ENCODE results near the gene ANKRD10. TPM values are rescaled to one million over a fixed set of nuclear protein-coding genes. Genes with fewer than 3 reads are reported as not detected.

ANKRD10 gene
- total RNA-seq, 1 donor = 60.5 TPM

GRCh38 chr13:110885516-110885915 lies 29.4 kb downstream of the ANKRD10 start:
- DNase-seq (ENCODE audit: low read depth) = no peak
- TF ChIP-seq, protein P1, sequence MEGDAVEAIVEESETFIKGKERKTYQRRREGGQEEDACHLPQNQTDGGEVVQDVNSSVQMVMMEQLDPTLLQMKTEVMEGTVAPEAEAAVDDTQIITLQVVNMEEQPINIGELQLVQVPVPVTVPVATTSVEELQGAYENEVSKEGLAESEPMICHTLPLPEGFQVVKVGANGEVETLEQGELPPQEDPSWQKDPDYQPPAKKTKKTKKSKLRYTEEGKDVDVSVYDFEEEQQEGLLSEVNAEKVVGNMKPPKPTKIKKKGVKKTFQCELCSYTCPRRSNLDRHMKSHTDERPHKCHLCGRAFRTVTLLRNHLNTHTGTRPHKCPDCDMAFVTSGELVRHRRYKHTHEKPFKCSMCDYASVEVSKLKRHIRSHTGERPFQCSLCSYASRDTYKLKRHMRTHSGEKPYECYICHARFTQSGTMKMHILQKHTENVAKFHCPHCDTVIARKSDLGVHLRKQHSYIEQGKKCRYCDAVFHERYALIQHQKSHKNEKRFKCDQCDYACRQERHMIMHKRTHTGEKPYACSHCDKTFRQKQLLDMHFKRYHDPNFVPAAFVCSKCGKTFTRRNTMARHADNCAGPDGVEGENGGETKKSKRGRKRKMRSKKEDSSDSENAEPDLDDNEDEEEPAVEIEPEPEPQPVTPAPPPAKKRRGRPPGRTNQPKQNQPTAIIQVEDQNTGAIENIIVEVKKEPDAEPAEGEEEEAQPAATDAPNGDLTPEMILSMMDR (IDR thresholded peaks at IDR 0.05; ENCODE audit: insufficient read depth, low read depth, low read length) = no peak
- no peak overlapping the region for H3K4me3 ChIP-seq (ENCODE audit: low read depth, low read length)

DNA sequence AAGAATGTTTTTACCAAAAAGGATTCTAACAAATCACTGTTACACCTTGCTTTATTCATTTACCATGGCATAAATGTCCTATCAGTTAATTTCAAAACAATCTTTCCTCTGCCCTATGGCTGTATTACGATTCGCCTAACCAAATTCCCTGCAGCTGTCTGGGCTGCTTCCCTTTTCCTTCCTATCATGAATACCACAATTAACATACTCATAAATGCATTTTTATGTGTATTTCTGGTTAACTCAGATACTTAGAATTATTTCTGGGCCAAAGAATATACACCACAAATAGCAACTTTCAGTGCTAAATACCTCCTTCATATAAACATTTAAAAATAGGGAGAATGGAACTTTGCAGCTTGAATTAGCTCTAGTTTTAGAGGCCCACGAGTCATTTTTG lies 30.4 kb downstream of the ANKRD10 start:
- TF ChIP-seq, protein P1 (IDR thresholded peaks at IDR 0.05; ENCODE audit: insufficient read depth, low read depth, low read length) = no peak
- DNase-seq (ENCODE audit: low read depth) = peak; percentile 62
- no peak overlapping the region for H3K4me3 ChIP-seq (ENCODE audit: low read depth, low read length)

- H3K4me3 ChIP-seq (ENCODE audit: low read depth, low read length) = no peak overlapping the region
- DNase-seq (ENCODE audit: low read depth) = no peak
- TF ChIP-seq, protein P1 (IDR thresholded peaks at IDR 0.05; ENCODE audit: insufficient read depth, low read depth, low read length) = no peak
Measured at GRCh38 chr13:110883542-110883941, 31.3 kb downstream of the ANKRD10 start.

- TF ChIP-seq, protein P1 (IDR thresholded peaks at IDR 0.05; ENCODE audit: insufficient read depth, low read depth, low read length) = no peak
- DNase-seq (ENCODE audit: low read depth) = peak; percentile 75
- H3K4me3 ChIP-seq (ENCODE audit: low read depth, low read length) = no peak overlapping the region
Measured at GRCh38 chr13:110882972-110883371, 31.9 kb downstream of the ANKRD10 start.

DNA sequence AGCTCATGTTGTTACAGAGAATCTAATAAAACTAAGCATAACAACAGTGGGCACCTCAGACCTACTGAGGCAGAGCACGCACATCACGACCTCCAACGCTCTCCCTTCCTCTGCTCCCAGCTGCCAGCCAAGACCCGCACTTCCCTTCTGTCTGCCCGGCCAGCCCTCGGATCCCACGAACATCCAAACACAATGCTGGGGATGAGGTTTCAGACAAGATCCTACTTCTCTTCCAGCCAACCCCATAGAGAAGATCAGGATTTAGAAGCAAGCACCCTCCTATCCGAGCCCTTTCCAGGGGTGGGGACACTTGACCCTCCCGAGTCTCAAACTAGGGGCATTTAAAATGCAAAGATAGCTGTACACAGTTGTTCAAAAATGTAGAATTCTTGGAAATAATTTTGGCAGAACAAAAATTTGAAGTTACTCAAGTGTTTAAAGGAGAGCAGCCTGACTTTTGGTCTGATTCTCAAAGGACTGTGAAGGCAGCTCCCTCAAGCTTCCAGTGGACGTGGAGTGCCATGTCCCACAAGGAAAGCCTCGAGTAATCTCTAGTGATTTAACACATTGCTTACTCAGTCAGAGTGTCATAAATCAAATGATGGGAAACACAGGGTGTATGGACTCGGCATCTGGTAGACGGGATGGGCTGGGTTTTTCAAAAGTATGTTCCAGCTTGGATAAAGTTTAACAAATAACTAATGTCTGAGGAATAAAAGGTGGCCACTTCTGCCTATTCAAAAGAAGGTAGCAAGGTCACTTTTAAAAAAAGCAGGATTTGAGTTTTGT lies 32.8 kb downstream of the ANKRD10 start:
- DNase-seq (ENCODE audit: low read depth) = peak; percentile 91
- no peak overlapping the region for H3K4me3 ChIP-seq (ENCODE audit: low read depth, low read length)
- TF ChIP-seq, protein P1 (IDR thresholded peaks at IDR 0.05; ENCODE audit: insufficient read depth, low read depth, low read length) = no peak

DNA sequence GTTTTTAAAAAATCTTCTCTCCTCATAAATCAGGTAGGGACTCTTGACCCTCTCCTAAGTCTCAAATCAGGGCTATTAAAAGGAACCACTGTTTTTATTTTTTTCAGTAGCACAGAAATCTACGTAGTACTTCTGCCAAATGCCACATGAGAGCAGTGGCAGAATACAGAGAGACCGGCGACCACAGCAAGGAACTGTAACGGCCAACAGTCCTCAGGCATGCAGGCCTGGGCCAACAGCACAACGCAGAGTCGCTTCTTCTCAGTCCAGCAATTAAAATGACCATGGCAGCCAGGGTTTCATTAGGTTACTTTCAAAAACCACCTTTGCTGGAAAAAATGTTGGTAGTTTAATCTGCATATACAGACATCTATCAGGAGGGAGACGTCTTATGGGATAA lies 34.2 kb downstream of the ANKRD10 start:
- no peak overlapping the region for H3K4me3 ChIP-seq (ENCODE audit: low read depth, low read length)
- no peak for DNase-seq (ENCODE audit: low read depth)
- TF ChIP-seq, protein P1 (IDR thresholded peaks at IDR 0.05; ENCODE audit: insufficient read depth, low read depth, low read length) = no peak

GRCh38 chr13:110879482-110879881 lies 35.4 kb downstream of the ANKRD10 start:
- no peak overlapping the region for H3K4me3 ChIP-seq (ENCODE audit: low read depth, low read length)
- no peak for DNase-seq (ENCODE audit: low read depth)
- TF ChIP-seq, protein P1 (IDR thresholded peaks at IDR 0.05; ENCODE audit: insufficient read depth, low read depth, low read length) = no peak

Measured in fibroblast of villous mesenchyme (primary cell).